ENCODE results near the gene CSF3R.

DNA sequence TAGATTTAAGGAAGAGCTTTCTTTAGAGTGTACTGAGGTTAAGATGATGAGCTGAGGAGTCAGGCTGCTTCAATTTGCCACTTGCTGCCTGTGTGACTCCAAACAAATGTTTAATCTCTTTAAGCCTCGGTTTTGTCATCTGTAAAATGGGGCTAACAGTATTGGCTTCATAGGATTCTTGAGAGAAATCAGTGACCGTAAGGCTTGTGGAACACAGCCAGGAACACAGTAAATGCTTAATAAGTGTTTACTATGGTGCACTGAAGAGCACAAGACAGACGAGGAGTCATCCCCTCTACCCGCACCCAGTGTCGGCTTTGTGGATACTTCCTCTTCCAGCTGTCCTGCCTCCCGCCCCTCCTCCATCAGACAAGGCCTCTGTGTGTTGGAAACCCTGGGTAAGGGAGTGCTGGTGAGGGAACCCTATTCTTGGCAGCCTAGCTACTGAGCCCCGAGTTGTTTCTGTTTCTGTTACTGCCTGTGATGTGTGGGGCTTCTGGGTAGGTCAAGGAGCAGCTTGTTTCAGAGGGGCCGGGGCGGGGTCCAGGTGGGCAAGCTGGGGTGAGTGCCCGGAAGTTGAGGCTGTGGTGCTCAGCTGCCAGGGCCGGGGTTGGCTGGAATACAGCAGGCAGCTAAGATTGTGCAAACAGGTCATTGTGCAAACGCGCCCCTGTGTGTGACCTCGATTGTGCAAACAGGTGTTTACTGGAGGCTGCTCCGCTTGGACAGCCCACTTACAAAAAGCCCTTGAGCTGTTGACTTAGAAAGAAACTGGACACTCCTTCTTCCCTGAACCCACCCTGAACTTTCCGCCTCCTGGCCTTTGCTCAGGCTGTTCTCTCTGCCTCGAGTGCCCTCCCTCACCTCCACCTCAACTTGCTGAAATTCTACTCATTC is 4.0 kb upstream of the CSF3R start:
- TF ChIP-seq EZH2 (IDR thresholded peaks at IDR 0.05; ENCODE audit: insufficient read depth, poor library complexity, severe bottlenecking) (no peak), EZH2phosphoT487 (IDR thresholded peaks at IDR 0.05; ENCODE audit: insufficient read depth, low read depth) (no peak)
